SK-N-SH (cell line): Measurements from ENCODE around the gene LTC4S. TPM values are rescaled to one million over a fixed set of nuclear protein-coding genes. Genes with fewer than 3 reads are reported as not detected.

Source experiments
- CTCF ChIA-PET: fragments of 300-600, 350-600 bp; formaldehyde crosslinking; extraction: SDS; loops from one replicate; lab custom pipeline; 2021; lab: Yijun Ruan, JAX
- POLR2A ChIA-PET: fragments of 350-600 bp; sonication (Branson Sonifier 250); formaldehyde crosslinking; extraction: SDS; loops from one replicate; lab custom pipeline; 2020; ENCODE audit warnings: antibody characterized with exemption, inconsistent platforms; lab: Yijun Ruan, JAX
- DNase-seq: peaks from one replicate; pipeline ENCODE4 v3.0.0; 2012
- H2AFZ ChIP-seq: fragments of 200-600 bp; sonication (generic); 2 replicates; pipeline ENCODE4 v1.8.1; 2016; ENCODE audit warnings: antibody characterized with exemption, mild to moderate bottlenecking, low read depth
- H3F3A ChIP-seq: fragments of 200-600 bp; sonication (generic); replicated peaks from 2 replicates; pipeline ENCODE3; 2016; ENCODE audit warnings: antibody characterized with exemption, mild to moderate bottlenecking; ENCODE audit not compliant: insufficient read depth
- H3K27ac ChIP-seq, 2 experiments: fragments of 200-500 bp in 1 of 2; fragments of 200-600 bp in 1 of 2; sonication (Bioruptor generic) in 1 of 2; sonication (generic), shearing (Covaris generic) in 1 of 2; 2 replicates each; pipeline versions ENCODE4 v1.5.1 to v1.6.1; 2014 to 2016; ENCODE audit warnings: low read depth in 2 of 2, inconsistent platforms in 1 of 2, low read length in 1 of 2, mild to moderate bottlenecking in 1 of 2, mixed read lengths in 1 of 2
- H3K27me3 ChIP-seq: fragments of 200-600 bp; sonication (generic), shearing (Covaris generic); 2 replicates; pipeline ENCODE4 v1.6.1; 2016; ENCODE audit warnings: mixed run types; ENCODE audit not compliant: insufficient read depth
- H3K36me3 ChIP-seq, 2 experiments: fragments of 200-500 bp in 1 of 2; fragments of 200-600 bp in 1 of 2; sonication (Bioruptor generic) in 1 of 2; sonication (generic) in 1 of 2; replicated peaks in 1 of 2; 2 replicates each; pipeline versions ENCODE3 to v1.5.1; 2014 to 2016; ENCODE audit warnings: low read length in 1 of 2, mild to moderate bottlenecking in 1 of 2; ENCODE audit not compliant: insufficient read depth in 2 of 2, control insufficient read depth in 1 of 2
- H3K4me1 ChIP-seq, 2 experiments: fragments of 200-500 bp in 1 of 2; fragments of 200-600 bp in 1 of 2; sonication (Bioruptor generic) in 1 of 2; sonication (generic), shearing (Covaris generic) in 1 of 2; 2 replicates each; pipeline versions ENCODE4 v1.5.1 to v1.6.1; 2014 to 2016; ENCODE audit warnings: low read depth in 1 of 2, low read length in 1 of 2, mixed run types in 1 of 2; ENCODE audit not compliant: insufficient read depth in 2 of 2, control insufficient read depth in 1 of 2
- H3K4me2 ChIP-seq: fragments of 200-600 bp; sonication (generic), shearing (Covaris generic); 2 replicates; pipeline ENCODE4 v1.6.1; 2017; ENCODE audit warnings: mixed run types
- H3K4me3 ChIP-seq, 2 experiments: fragments of 200-500 bp in 1 of 2; fragments of 200-600 bp in 1 of 2; sonication (Bioruptor generic) in 1 of 2; sonication (generic), shearing (Covaris generic) in 1 of 2; 2 replicates each; pipeline versions ENCODE4 v1.5.1 to v1.8.1; 2014 to 2016; ENCODE audit warnings: low read depth in 2 of 2, inconsistent platforms in 1 of 2, low read length in 1 of 2, mild to moderate bottlenecking in 1 of 2, mixed read lengths in 1 of 2, moderate library complexity in 1 of 2
- H3K79me2 ChIP-seq: fragments of 200-600 bp; sonication (generic); 2 replicates; pipeline ENCODE4 v1.8.1; 2017; ENCODE audit warnings: mild to moderate bottlenecking; ENCODE audit not compliant: insufficient read depth
- H3K9ac ChIP-seq: fragments of 200-600 bp; sonication (generic); 2 replicates; pipeline ENCODE4 v1.6.1; 2017; ENCODE audit warnings: mixed run types
- H3K9me2 ChIP-seq: fragments of 200-600 bp; sonication (generic); 2 replicates; pipeline ENCODE4 v1.6.1; 2017; ENCODE audit warnings: mixed run types
- H3K9me3 ChIP-seq: fragments of 200-600 bp; sonication (generic); 2 replicates; pipeline ENCODE4 v1.6.1; 2017; ENCODE audit warnings: mixed run types, mild to moderate bottlenecking, moderate library complexity
- H4K20me1 ChIP-seq: fragments of 200-600 bp; sonication (generic); 2 replicates; pipeline ENCODE4 v1.6.1; 2017; ENCODE audit warnings: mild to moderate bottlenecking, mixed run types; ENCODE audit not compliant: insufficient read depth
- CHD2 ChIP-seq: fragments of 150-350 bp; IDR thresholded peaks from 2 replicates; pipeline ENCODE4 v1.6.1; 2018; ENCODE audit warnings: low read length; ENCODE audit not compliant: partially characterized antibody
- FOSL2 ChIP-seq: IDR thresholded peaks from 2 replicates; pipeline ENCODE4 v1.4.0; 2012; ENCODE audit warnings: low read depth, mild to moderate bottlenecking, moderate library complexity, borderline replicate concordance
- FOXJ3 ChIP-seq: sonication (generic); formaldehyde crosslinking; IDR thresholded peaks from 2 replicates; pipeline ENCODE4 v1.5.1; 2020; ENCODE audit warnings: mild to moderate bottlenecking, missing genetic modification reagents
- FOXM1 ChIP-seq: IDR thresholded peaks from 2 replicates; pipeline ENCODE4 v1.4.0; 2012; ENCODE audit warnings: low read depth, mild to moderate bottlenecking
- GATA2 ChIP-seq: sonication (generic); formaldehyde crosslinking; IDR thresholded peaks from 2 replicates; pipeline ENCODE4 v1.5.0; 2020; ENCODE audit warnings: mild to moderate bottlenecking, missing genetic modification reagents
- MEF2A ChIP-seq: IDR thresholded peaks from 2 replicates; pipeline ENCODE4 v1.4.0; 2012; ENCODE audit warnings: low read depth, borderline replicate concordance
- NFIC ChIP-seq: IDR thresholded peaks from 2 replicates; pipeline ENCODE4 v1.4.0; 2012; ENCODE audit warnings: borderline replicate concordance
- NRF1 ChIP-seq: IDR thresholded peaks from 2 replicates; pipeline ENCODE4 v1.6.1; 2012; ENCODE audit warnings: low read depth, mild to moderate bottlenecking, low read length
- POLR2AphosphoS5 ChIP-seq: IDR thresholded peaks from 2 replicates; pipeline ENCODE4 v1.6.1; 2012; ENCODE audit warnings: low read depth, low read length
- RFX5 ChIP-seq: IDR thresholded peaks from 2 replicates; pipeline ENCODE4 v1.6.1; 2012; ENCODE audit warnings: mild to moderate bottlenecking, improper control_type of control experiment, low read length
- SIN3A ChIP-seq: IDR thresholded peaks from 2 replicates; pipeline ENCODE4 v1.6.1; 2012; ENCODE audit warnings: low read depth, mild to moderate bottlenecking, low read length, moderate library complexity, borderline replicate concordance
- TAF1 ChIP-seq: IDR thresholded peaks from 2 replicates; pipeline ENCODE4 v1.6.1; 2012; ENCODE audit warnings: low read depth, mild to moderate bottlenecking, low read length, moderate library complexity, borderline replicate concordance
- WGBS: methylation state at CpG from one replicate; pipeline ENCODE4 v1.1.6; 2017; ENCODE audit warnings: low lambda C conversion rate; 5-methylcytosine and 5-hydroxymethylcytosine counted together
- polyA plus RNA-seq, 3 experiments: library from polyadenylated mRNA; depleted of rRNA; stranded (reverse); fragments of >200 nt; gene quantifications; 2 replicates each; pipeline ENCODE4 v1.2.3, GENCODE V29; 2012
- TF ChIP-seq, protein P1 (sequence below): IDR thresholded peaks from 2 replicates; pipeline ENCODE4 v1.4.0; 2012; ENCODE audit warnings: low read depth
- TF ChIP-seq, protein P2 (sequence below): IDR thresholded peaks from 2 replicates; pipeline ENCODE4 v1.4.0; 2012; ENCODE audit warnings: low read depth, borderline replicate concordance
- TF ChIP-seq, protein P3 (sequence below): fragments of 200-600 bp; sonication (generic); IDR thresholded peaks from 2 replicates; pipeline ENCODE4 v1.6.1; 2017; ENCODE audit warnings: antibody characterized with exemption, mild to moderate bottlenecking, moderate library complexity

The LTC4S gene
- polyA plus RNA-seq, 1 of the 3 experiments (the other 2 are of a cell fraction), result 0.43 TPM

DNA sequence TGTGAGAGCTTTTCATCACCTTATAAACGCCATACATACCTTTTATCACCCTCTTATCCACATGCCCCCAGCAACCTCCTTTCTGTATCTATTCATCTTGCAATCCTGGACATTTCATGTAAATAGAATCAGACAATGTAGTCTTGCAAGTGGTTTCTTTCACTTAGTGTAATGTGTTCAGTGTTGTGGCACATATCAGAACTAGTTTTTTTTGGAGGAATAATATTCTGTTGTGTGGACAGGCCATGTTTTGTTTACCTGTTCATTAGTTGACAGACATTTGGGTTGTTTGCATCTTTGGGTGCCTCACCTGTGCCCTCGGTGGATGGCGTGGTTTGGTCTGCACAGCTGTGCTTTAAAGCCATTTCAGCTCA, 28.3 kb downstream of the LTC4S start:
- Histone ChIP-seq H2AFZ (no peak overlapping the region), H3K27me3 (no peaks in the 10 kb centered on the region), H3K27ac (peak overlapping the region; percentile 56 to 94; a peak in 3 of 4 replicates), H3K9ac (peak overlapping the region; percentile 97; the same call in 1 of the 2 replicates), H4K20me1 (peaks cover 61% of the 10 kb centered on the region), H3F3A (peaks cover 11% of the 10 kb centered on the region), H3K79me2 (peaks cover 67% of the 10 kb centered on the region), H3K4me1 (peaks cover 22 to 39% of the 10 kb centered on the region in 2 experiments), H3K4me2 (peak overlapping the region; percentile 75), H3K9me2 (no peaks in the 10 kb centered on the region), H3K4me3 (peak overlapping the region; percentile 97), H3K9me3 (no peaks in the 10 kb centered on the region), H3K36me3 (peaks cover 37 to 38% of the 10 kb centered on the region in 2 experiments)
- ChIA-PET POLR2A (interaction anchor here (0.6 to 1.0 kb wide), 5 partner anchors 11 to 58 kb away, joined by 3 to 6 read pairs (median 3); partner anchors contain the start of gene MRNIP), CTCF (interaction anchor here (1.2 to 1.8 kb wide), 4 partner anchors 20 to 59 kb away, joined by 4 to 10 read pairs (median 6); no protein-coding TSS in a partner anchor)
- WGBS, result 49% methylated on average over 3 of the region's 3 CpGs
- TF ChIP-seq SIN3A (no peak), FOXM1 (no peak), FOSL2 (no peak), GATA2 (CRISPR knock-in tag) (peak; percentile 40), RFX5 (no peak), FOXJ3 (CRISPR knock-in tag) (0 out of 2 replicates have a peak, but pooled peaks have one; percentile 6), MEF2A (no peak), POLR2AphosphoS5 (no peak), CHD2 (no peak), TAF1 (no peak)
- TF ChIP-seq, protein P1, sequence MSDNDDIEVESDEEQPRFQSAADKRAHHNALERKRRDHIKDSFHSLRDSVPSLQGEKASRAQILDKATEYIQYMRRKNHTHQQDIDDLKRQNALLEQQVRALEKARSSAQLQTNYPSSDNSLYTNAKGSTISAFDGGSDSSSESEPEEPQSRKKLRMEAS, result 0 out of 2 replicates have a peak, but pooled peaks have one; percentile 1
- TF ChIP-seq, protein P2, sequence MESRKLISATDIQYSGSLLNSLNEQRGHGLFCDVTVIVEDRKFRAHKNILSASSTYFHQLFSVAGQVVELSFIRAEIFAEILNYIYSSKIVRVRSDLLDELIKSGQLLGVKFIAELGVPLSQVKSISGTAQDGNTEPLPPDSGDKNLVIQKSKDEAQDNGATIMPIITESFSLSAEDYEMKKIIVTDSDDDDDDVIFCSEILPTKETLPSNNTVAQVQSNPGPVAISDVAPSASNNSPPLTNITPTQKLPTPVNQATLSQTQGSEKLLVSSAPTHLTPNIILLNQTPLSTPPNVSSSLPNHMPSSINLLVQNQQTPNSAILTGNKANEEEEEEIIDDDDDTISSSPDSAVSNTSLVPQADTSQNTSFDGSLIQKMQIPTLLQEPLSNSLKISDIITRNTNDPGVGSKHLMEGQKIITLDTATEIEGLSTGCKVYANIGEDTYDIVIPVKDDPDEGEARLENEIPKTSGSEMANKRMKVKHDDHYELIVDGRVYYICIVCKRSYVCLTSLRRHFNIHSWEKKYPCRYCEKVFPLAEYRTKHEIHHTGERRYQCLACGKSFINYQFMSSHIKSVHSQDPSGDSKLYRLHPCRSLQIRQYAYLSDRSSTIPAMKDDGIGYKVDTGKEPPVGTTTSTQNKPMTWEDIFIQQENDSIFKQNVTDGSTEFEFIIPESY, result no peak
- no peak for DNase-seq

DNA sequence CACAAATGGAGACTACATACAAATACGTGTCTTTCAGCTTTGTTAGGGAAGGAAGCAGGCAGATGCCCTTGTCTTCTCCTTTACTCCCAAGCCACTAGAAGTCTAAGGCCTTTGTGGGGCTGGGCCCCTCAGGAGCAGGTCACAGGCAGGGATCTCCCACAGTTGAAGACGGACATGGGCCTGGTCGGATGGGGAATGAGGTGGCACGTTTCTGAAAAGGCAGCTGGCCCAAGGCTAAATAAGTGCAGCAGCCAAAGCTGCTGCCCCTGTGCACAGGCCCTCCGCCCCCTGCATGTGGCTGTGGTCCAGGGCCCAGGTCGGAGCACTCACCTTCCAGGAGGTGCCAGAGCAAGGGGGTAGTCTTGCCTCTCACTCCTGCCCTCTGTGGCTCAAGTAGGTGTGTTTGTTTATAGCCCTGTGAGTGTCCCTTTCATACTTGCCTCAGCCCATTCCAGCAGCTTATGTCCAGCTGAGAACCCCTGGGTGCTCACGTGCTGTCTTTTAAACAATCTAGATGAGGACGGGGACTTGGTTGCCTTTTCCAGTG, 28.7 kb downstream of the LTC4S start:
- POLR2A ChIA-PET, result interaction anchor here (0.6 to 1.0 kb wide), 5 partner anchors 11 to 58 kb away, joined by 3 to 6 read pairs (median 3); partner anchors contain the start of gene MRNIP
- Histone ChIP-seq H3K9me3 (no peaks in the 10 kb centered on the region), H3K4me2 (peak overlapping the region; percentile 75), H4K20me1 (peaks cover 65% of the 10 kb centered on the region), H3K4me3 (peak overlapping the region; percentile 97), H3K9me2 (no peaks in the 10 kb centered on the region), H3K79me2 (peaks cover 70% of the 10 kb centered on the region), H3K27ac (peak overlapping the region in 1 of 2 experiments; percentile 56; a peak in 2 of 4 replicates), H3K36me3 (peaks cover 38 to 43% of the 10 kb centered on the region in 2 experiments), H3F3A (peaks cover 11% of the 10 kb centered on the region), H3K4me1 (peaks cover 22 to 39% of the 10 kb centered on the region in 2 experiments), H2AFZ (no peak overlapping the region), H3K27me3 (no peaks in the 10 kb centered on the region), H3K9ac (peak overlapping the region; percentile 97; the same call in 1 of the 2 replicates)
- no peak for DNase-seq
- CTCF ChIA-PET, result interaction anchor here (1.2 to 1.8 kb wide), 3 partner anchors 21 to 60 kb away, joined by 4 to 10 read pairs (median 7); no protein-coding TSS in a partner anchor
- 58% methylated on average over 6 of the region's 8 CpGs for WGBS
- TF ChIP-seq POLR2AphosphoS5, result no peak
- no peak for TF ChIP-seq FOXM1
- no peak for TF ChIP-seq GATA2 (CRISPR knock-in tag)
- TF ChIP-seq NFIC, result no peak
- no peak for TF ChIP-seq RFX5
- TF ChIP-seq, protein P3, sequence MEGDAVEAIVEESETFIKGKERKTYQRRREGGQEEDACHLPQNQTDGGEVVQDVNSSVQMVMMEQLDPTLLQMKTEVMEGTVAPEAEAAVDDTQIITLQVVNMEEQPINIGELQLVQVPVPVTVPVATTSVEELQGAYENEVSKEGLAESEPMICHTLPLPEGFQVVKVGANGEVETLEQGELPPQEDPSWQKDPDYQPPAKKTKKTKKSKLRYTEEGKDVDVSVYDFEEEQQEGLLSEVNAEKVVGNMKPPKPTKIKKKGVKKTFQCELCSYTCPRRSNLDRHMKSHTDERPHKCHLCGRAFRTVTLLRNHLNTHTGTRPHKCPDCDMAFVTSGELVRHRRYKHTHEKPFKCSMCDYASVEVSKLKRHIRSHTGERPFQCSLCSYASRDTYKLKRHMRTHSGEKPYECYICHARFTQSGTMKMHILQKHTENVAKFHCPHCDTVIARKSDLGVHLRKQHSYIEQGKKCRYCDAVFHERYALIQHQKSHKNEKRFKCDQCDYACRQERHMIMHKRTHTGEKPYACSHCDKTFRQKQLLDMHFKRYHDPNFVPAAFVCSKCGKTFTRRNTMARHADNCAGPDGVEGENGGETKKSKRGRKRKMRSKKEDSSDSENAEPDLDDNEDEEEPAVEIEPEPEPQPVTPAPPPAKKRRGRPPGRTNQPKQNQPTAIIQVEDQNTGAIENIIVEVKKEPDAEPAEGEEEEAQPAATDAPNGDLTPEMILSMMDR, result no peak
- no peak for TF ChIP-seq NRF1
- TF ChIP-seq, protein P2, result no peak
- TF ChIP-seq FOSL2, result no peak
